Neural progenitor cell (in vitro differentiated cells): ENCODE results near the gene CIRBP. TPM values are rescaled to one million over a fixed set of nuclear protein-coding genes. Genes with fewer than 3 reads are reported as not detected.
A peak's percentile ranks its signal among the peaks of the same experiment; 100 is the strongest.

Experiments
- DNase-seq: peaks from one replicate; pipeline ENCODE4 v3.0.0-alpha.2; 2016; ENCODE audit warnings: low spot score
- H2AFZ ChIP-seq: fragments of 200-600 bp; sonication (generic); replicated peaks from 2 replicates; pipeline ENCODE4 v1.6.1; 2016; ENCODE audit warnings: antibody characterized with exemption
- H3F3A ChIP-seq: fragments of 200-600 bp; sonication (generic); 2 replicates; pipeline ENCODE4 v1.6.1; 2016; ENCODE audit warnings: antibody characterized with exemption, low read depth
- H3K27ac ChIP-seq: fragments of 200-600 bp; sonication (generic); 2 replicates; pipeline ENCODE4 v1.5.1; 2016; ENCODE audit warnings: mild to moderate bottlenecking
- H3K27me3 ChIP-seq: fragments of 200-600 bp; sonication (generic); 2 replicates; pipeline ENCODE4 v1.6.1; 2016; ENCODE audit warnings: mild to moderate bottlenecking, moderate library complexity
- H3K36me3 ChIP-seq: fragments of 200-600 bp; sonication (generic); 2 replicates; pipeline ENCODE4 v1.5.1; 2016
- H3K4me1 ChIP-seq: fragments of 200-600 bp; sonication (generic); 2 replicates; pipeline ENCODE4 v1.6.1; 2016; ENCODE audit warnings: mixed run types
- H3K4me2 ChIP-seq: fragments of 200-600 bp; sonication (generic); 2 replicates; pipeline ENCODE4 v1.6.1; 2016
- H3K4me3 ChIP-seq: fragments of 200-600 bp; sonication (generic); 2 replicates; pipeline ENCODE4 v1.5.1; 2016
- H3K79me2 ChIP-seq: fragments of 200-600 bp; sonication (generic); 2 replicates; pipeline ENCODE4 v1.6.1; 2016; ENCODE audit warnings: low read depth
- H3K9ac ChIP-seq: fragments of 200-600 bp; sonication (generic); 2 replicates; pipeline ENCODE4 v1.6.1; 2016
- H3K9me3 ChIP-seq: fragments of 200-600 bp; sonication (generic); 2 replicates; pipeline ENCODE4 v1.5.1; 2016; ENCODE audit warnings: low read depth
- H4K20me1 ChIP-seq: fragments of 200-600 bp; sonication (generic); 2 replicates; pipeline ENCODE4 v1.6.1; 2016; ENCODE audit warnings: low read depth
- H3K27ac Mint-ChIP-seq: 3 replicates; pipeline ENCODE4 v1.8.0; 2021; ENCODE audit warnings: mixed read lengths
- H3K27me3 Mint-ChIP-seq: 2 replicates; pipeline ENCODE4 v1.8.0; 2022; ENCODE audit warnings: low read depth, mild to moderate bottlenecking, inconsistent platforms, moderate library complexity, mixed read lengths; ENCODE audit not compliant: insufficient read depth
- H3K36me3 Mint-ChIP-seq: 3 replicates; pipeline ENCODE4 v1.8.0; 2021; ENCODE audit warnings: mixed read lengths
- H3K4me1 Mint-ChIP-seq: 3 replicates; pipeline ENCODE4 v1.8.0; 2021; ENCODE audit warnings: mixed read lengths
- H3K4me3 Mint-ChIP-seq: 3 replicates; pipeline ENCODE4 v1.8.0; 2021; ENCODE audit warnings: mild to moderate bottlenecking, moderate library complexity, mixed read lengths
- H3K9me3 Mint-ChIP-seq: 3 replicates; pipeline ENCODE4 v1.8.0; 2020; ENCODE audit warnings: mixed read lengths
- EZH2 ChIP-seq: fragments of 200-600 bp; sonication (generic); IDR thresholded peaks from 2 replicates; pipeline ENCODE4 v1.6.1; 2017; ENCODE audit warnings: antibody characterized with exemption, mild to moderate bottlenecking, moderate library complexity
- EZH2phosphoT487 ChIP-seq: fragments of 200-600 bp; sonication (generic); IDR thresholded peaks from 2 replicates; pipeline ENCODE4 v1.6.1; 2017; ENCODE audit warnings: antibody characterized with exemption
- total RNA-seq: library from RNA; depleted of rRNA; stranded (reverse); fragments of >200 nt; gene quantifications from 2 replicates; pipeline ENCODE4 v1.2.3, GENCODE V29; 2015; ENCODE audit warnings: low replicate concordance
- TF ChIP-seq, protein P1 (sequence below): fragments of 200-600 bp; sonication (generic); IDR thresholded peaks from 2 replicates; pipeline ENCODE4 v1.5.1; 2017; ENCODE audit warnings: antibody characterized with exemption, mild to moderate bottlenecking

Gene CIRBP
- total RNA-seq, 1 donor from 2014 or later: 395 TPM

DNA sequence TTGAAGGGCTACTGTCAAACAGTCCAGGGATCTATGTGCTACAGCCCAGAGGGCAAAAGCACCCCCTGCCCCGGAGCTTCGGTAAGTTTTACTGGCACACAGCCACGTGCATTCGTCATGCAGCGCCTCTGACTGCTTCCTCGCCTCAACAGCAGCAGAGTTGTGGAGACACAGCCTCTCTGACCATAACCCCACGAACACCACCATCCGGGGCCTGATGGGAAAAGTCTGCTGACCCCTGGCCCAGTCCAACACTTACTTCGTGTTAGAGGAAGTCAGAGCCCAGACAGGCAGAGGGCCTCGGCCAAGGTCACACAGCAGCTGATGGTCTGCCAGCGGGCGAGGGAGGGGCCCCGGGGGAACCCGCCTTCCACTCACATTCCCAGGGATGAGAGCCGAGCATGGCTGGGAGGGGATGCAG is 36.5 kb upstream of the CIRBP start:
- Mint-ChIP-seq H3K36me3 (peaks cover 2% of the 10 kb centered on the region), H3K9me3 (no peaks in the 10 kb centered on the region), H3K27me3 (peaks cover 6% of the 10 kb centered on the region), H3K4me3 (no peak overlapping the region), H3K4me1 (peaks cover 7% of the 10 kb centered on the region), H3K27ac (peak overlapping the region; percentile 42)
- H2AFZ ChIP-seq: no peak overlapping the region
- H3K36me3 ChIP-seq: no peaks in the 10 kb centered on the region
- H3K9me3 ChIP-seq: no peaks in the 10 kb centered on the region
- no peak for DNase-seq
- H3K9ac ChIP-seq: no peak overlapping the region
- no peaks in the 10 kb centered on the region for H3K4me1 ChIP-seq
- TF ChIP-seq EZH2phosphoT487 (no peak), EZH2 (no peak)
- TF ChIP-seq, protein P1, sequence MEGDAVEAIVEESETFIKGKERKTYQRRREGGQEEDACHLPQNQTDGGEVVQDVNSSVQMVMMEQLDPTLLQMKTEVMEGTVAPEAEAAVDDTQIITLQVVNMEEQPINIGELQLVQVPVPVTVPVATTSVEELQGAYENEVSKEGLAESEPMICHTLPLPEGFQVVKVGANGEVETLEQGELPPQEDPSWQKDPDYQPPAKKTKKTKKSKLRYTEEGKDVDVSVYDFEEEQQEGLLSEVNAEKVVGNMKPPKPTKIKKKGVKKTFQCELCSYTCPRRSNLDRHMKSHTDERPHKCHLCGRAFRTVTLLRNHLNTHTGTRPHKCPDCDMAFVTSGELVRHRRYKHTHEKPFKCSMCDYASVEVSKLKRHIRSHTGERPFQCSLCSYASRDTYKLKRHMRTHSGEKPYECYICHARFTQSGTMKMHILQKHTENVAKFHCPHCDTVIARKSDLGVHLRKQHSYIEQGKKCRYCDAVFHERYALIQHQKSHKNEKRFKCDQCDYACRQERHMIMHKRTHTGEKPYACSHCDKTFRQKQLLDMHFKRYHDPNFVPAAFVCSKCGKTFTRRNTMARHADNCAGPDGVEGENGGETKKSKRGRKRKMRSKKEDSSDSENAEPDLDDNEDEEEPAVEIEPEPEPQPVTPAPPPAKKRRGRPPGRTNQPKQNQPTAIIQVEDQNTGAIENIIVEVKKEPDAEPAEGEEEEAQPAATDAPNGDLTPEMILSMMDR: no peak
- H3F3A ChIP-seq: peaks cover 8% of the 10 kb centered on the region
- no peak overlapping the region for H3K4me3 ChIP-seq
- peaks cover 12% of the 10 kb centered on the region for H3K79me2 ChIP-seq
- no peaks in the 10 kb centered on the region for H3K27me3 ChIP-seq
- peaks cover 19% of the 10 kb centered on the region for H4K20me1 ChIP-seq
- no peak overlapping the region for H3K4me2 ChIP-seq
- H3K27ac ChIP-seq: no peak overlapping the region

DNA sequence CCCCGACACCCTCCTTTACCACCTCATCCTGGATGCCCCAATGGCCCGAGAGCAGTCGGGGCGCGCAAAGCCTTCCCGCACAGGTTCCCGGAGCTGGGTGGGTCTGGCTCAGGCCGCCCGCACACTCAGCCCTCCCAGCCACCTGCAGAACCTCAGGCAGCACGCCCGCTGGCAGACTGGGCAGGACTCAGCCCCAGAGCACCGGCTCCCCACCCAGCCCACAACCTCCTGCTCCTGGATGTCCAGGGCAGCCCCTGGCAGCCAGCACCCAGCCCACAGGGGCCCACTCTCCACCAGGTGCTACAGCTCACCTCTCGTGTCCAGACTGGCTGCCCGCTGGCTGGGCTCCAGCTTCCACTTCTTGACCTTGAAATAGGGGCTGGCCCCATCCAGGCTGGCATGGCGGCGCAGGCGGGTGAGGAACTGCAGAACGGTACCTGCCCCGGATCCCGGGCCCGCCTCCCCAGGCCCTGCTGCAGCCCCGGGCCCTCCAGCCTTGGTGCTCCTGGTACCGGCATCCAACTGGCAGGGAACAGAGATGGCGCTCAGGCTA is 35.9 kb upstream of the CIRBP start:
- Histone ChIP-seq H3K4me1 (peaks cover 2% of the 10 kb centered on the region), H3K4me3 (no peak overlapping the region), H3F3A (peaks cover 7% of the 10 kb centered on the region), H3K27ac (no peak overlapping the region), H3K36me3 (no peaks in the 10 kb centered on the region), H4K20me1 (peaks cover 19% of the 10 kb centered on the region), H3K4me2 (no peak overlapping the region), H3K27me3 (no peaks in the 10 kb centered on the region), H3K9me3 (no peaks in the 10 kb centered on the region), H2AFZ (no peak overlapping the region), H3K79me2 (peaks cover 12% of the 10 kb centered on the region), H3K9ac (no peak overlapping the region)
- TF ChIP-seq EZH2 (no peak), EZH2phosphoT487 (no peak)
- TF ChIP-seq, protein P1: no peak
- H3K4me3 Mint-ChIP-seq: peak overlapping the region; percentile 33
- no peak for DNase-seq
- peaks cover 7% of the 10 kb centered on the region for H3K4me1 Mint-ChIP-seq
- H3K36me3 Mint-ChIP-seq: peaks cover under 1% of the 10 kb centered on the region
- peaks cover 6% of the 10 kb centered on the region for H3K27me3 Mint-ChIP-seq
- H3K9me3 Mint-ChIP-seq: no peaks in the 10 kb centered on the region
- no peak overlapping the region for H3K27ac Mint-ChIP-seq

- Histone ChIP-seq H3K36me3 (no peaks in the 10 kb centered on the region), H3K9ac (no peak overlapping the region), H3K4me3 (no peak overlapping the region), H2AFZ (no peak overlapping the region), H3K27ac (no peak overlapping the region), H3K4me2 (no peak overlapping the region), H3F3A (peaks cover 17% of the 10 kb centered on the region), H4K20me1 (peaks cover 19% of the 10 kb centered on the region), H3K79me2 (peaks cover 12% of the 10 kb centered on the region), H3K27me3 (no peaks in the 10 kb centered on the region), H3K9me3 (no peaks in the 10 kb centered on the region), H3K4me1 (peaks cover 4% of the 10 kb centered on the region)
- DNase-seq: no peak
- Mint-ChIP-seq H3K9me3 (no peaks in the 10 kb centered on the region), H3K27me3 (peaks cover 11% of the 10 kb centered on the region), H3K4me3 (no peak overlapping the region), H3K36me3 (no peaks in the 10 kb centered on the region), H3K4me1 (peaks cover 18% of the 10 kb centered on the region), H3K27ac (no peak overlapping the region)
- TF ChIP-seq, protein P1: no peak
- TF ChIP-seq EZH2: no peak
- no peak for TF ChIP-seq EZH2phosphoT487
These were observed 34.8 kb upstream of the CIRBP start for GRCh38 chr19:1234051-1234954.
